GM18520 (cell line): ENCODE data around the gene KCNIP4.

ENCODE experiments used
- ATAC-seq: cut with Tn5 transposase; IDR thresholded peaks from one replicate; pipeline ENCODE4 v1.9.1; 2021; ENCODE audit not compliant: unreplicated experiment

The KCNIP4 gene

GRCh38 chr4:20889901-20890300 lies 1058.7 kb downstream of the KCNIP4 start:
- no peak for ATAC-seq

GRCh38 chr4:20883677-20884076 lies 1064.9 kb downstream of the KCNIP4 start:
- no peak for ATAC-seq

- ATAC-seq = no peak
Observed at GRCh38 chr4:20883231-20883630, 1065.3 kb downstream of the KCNIP4 start.

GRCh38 chr4:20882500-20882899 lies 1066.1 kb downstream of the KCNIP4 start:
- ATAC-seq = no peak

GRCh38 chr4:20881658-20882057 lies 1066.9 kb downstream of the KCNIP4 start:
- ATAC-seq = no peak

- ATAC-seq = no peak
Observed at GRCh38 chr4:20878806-20879205, 1069.8 kb downstream of the KCNIP4 start.

- ATAC-seq = no peak
Observed at GRCh38 chr4:20870436-20870835, 1078.1 kb downstream of the KCNIP4 start.

- no peak for ATAC-seq
Observed at GRCh38 chr4:20868108-20868507, 1080.5 kb downstream of the KCNIP4 start.

GRCh38 chr4:20860878-20861277 lies 1087.7 kb downstream of the KCNIP4 start:
- no peak for ATAC-seq

- no peak for ATAC-seq
Observed at GRCh38 chr4:20859097-20859781, 1089.3 kb downstream of the KCNIP4 start.

GRCh38 chr4:20857081-20857480 lies 1091.5 kb downstream of the KCNIP4 start:
- no peak for ATAC-seq

- ATAC-seq = no peak
Observed at GRCh38 chr4:20847124-20847747, 1101.3 kb downstream of the KCNIP4 start.

GRCh38 chr4:20844311-20844710 lies 1104.3 kb downstream of the KCNIP4 start:
- no peak for ATAC-seq

GRCh38 chr4:20840648-20841190 lies 1107.9 kb downstream of the KCNIP4 start:
- no peak for ATAC-seq

- ATAC-seq = no peak
Observed at GRCh38 chr4:20839957-20840356, 1108.6 kb downstream of the KCNIP4 start.

- no peak for ATAC-seq
Observed at GRCh38 chr4:20838476-20838875, 1110.1 kb downstream of the KCNIP4 start.

GRCh38 chr4:20832826-20833225 lies 1115.7 kb downstream of the KCNIP4 start:
- no peak for ATAC-seq

GRCh38 chr4:20831746-20832145 lies 1116.8 kb downstream of the KCNIP4 start:
- ATAC-seq = no peak

GRCh38 chr4:20829617-20830357 lies 1118.8 kb downstream of the KCNIP4 start:
- ATAC-seq = no peak

GRCh38 chr4:20825505-20825904 lies 1123.1 kb downstream of the KCNIP4 start:
- ATAC-seq = no peak

GRCh38 chr4:20816287-20816686 lies 1132.3 kb downstream of the KCNIP4 start:
- ATAC-seq = no peak

- ATAC-seq = no peak
Observed at GRCh38 chr4:20813700-20814099, 1134.9 kb downstream of the KCNIP4 start.
